NCI-H2107 (cell line): ENCODE data around the gene SPDYE3.
"Not testable (repeated sequence)": the region's sequence is repeated elsewhere in the genome, so short reads cannot be mapped to it uniquely, and the experiment has no call there.

Experiments
- DNase-seq: peaks from one replicate; lab custom pipeline; 2025; lab: John Stamatoyannopoulos, UW

Gene SPDYE3

DNA sequence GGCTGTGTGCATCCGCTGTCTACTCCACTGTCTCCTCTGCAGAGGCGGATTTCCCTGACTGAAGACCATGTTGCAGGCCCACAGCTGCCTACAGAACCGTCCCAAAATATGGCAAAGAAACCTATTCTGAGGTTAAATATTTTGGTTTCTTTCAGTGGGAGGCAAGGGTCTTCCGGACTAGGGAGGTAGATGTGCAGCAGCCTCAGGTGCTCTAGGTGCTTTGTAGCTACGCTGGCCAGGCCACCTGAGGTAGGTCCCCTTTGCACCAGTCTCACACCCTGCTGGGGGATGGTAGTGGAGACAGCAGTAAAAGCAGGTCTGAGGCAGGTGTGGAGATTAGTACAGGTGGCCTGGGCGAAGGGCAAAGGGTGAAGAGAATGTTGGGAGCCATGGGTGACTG is 42.3 kb downstream of the SPDYE3 start:
- DNase-seq: no peak

DNA sequence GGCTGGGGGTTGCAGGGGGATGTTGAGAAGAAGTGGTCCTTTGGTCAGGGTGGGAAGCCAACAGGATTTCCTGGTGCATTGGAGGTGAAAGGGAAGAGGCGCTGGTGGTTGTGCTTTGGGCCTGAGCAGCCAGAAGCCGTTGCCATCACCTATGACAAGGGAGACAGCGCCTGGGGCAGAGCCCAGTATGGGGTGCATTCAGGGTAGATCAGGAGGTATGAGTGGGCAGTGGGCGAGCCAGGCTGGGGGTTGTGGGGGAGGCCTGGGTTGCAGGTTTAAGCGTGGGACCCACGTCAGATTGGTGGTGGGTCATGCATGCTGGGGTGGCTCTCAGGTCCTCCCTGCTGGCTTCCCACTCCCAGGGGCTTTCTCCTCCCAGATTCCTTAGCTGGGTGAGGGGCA is 44.2 kb downstream of the SPDYE3 start:
- DNase-seq: no peak

DNA sequence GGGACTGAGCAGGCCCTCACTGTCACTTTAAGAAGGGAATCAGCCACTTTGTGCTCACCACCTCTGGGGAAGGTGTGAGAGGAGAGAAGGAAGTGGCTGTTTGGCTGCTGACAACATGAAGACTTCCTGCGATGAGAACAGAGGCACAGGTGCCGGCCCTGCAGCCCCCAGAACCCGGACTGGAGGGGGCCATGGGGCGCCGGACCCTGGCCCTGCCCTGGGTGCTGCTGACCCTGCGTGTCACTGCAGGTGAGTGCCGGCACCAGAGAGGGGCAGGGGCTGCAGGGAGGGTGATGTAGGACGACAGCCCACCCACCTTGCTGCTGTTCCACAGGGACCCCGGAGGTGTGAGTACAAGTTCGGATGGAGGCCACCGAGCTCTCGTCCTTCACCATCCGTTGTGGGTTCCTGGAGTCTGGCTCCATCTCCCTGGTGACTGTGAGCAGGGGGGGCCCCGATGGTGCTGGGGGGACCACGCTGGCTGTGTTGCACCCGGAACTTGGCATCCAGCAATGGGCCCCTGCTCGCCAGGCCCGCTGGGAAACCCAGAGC is 44.8 kb downstream of the SPDYE3 start:
- not testable (repeated sequence) for DNase-seq

DNA sequence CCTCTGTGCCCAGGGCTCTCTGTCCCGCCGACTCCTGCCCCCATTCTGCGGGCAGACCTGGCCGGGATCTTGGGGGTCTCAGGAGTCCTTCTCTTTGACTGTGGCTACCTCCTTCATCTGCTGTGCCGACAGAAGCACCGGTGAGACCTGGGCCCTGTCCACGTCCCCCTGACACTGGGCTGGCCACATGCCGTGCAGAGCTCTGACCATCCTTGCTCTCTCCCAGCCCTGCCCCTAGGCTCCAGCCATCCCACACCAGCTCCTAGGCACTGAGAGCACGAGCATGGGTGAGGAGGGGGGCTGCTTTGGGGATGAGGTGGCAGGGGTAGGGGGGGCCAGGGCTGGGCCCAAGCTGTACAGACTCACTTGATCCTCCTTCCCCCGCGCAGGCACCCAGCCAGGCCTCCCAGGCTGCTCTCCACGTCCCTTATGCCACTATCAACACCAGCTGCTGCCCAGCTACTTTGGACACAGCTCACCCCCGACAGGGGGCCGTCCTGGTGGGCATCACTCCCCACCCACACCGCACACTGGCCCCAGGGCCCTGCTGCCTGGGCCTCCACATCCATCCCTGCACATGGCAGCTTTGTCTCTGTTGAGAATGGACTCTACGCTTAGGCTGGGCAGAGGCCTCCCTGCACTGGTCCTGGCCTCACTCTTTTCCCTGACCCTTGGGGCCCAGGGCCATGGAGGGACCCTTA is 45.6 kb downstream of the SPDYE3 start:
- no peak for DNase-seq

DNA sequence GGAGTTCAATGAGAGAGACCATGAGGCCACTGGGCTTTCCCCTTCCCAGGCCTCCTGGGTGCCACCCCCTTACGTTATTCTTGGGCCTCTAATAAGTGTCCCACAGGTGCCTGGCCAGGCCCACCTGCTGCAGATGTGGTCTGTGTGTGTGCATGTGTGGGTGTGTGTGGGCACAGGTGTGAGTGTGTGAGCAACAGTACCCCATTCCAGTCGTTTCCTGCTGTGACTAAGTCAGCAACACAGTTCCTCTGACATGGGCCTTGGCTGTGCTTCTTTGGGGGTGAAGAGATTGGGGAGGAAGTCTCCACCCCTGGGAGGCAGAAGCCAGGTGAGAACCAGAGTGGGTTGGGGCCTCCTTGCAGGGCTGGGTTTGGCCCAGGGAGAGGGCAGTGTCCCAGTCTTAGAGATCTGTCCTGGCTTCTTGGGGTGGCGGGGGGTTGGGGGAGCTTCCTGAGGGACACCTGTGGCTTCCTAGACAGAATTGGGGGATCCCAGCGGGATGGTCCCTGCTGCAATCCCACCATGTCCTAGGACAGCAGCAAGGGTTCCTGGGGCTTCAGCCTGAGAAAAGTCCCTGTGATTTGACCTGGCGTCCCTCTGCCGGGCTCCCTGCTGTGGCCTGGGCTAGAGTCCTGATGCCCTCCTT is 46.3 kb downstream of the SPDYE3 start:
- no peak for DNase-seq

DNA sequence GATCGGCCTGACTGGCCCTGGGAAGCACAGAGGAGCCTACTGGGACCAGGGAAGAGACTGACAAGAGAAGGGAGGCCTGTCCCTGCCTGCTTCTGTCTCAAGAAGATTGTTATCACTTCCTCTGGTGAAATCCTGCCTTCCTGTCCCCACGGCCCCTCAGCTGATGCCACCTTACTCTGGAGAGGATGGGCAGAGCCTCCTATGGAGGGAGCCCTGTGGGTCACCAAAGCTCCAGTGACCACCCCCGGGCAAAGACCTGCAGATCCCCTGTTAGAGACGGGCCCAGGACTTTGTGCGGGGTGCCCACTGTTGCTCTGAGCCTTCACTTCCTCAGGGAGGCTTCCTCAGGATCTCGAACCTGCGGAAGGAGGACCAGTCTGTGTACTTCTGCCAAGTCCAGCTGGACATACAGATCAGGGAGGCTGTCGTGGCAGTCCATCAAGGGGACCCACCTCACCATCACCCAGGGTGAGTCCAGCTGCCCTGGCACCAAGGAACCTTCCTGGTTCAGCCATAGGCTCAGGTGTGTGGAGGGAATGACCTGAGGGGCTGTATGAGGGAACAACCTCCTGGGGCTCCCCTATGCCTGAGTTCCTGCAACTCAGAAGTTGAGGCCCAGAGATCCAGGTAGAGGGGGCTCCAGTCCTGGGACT is 49.0 kb downstream of the SPDYE3 start:
- no peak for DNase-seq

DNA sequence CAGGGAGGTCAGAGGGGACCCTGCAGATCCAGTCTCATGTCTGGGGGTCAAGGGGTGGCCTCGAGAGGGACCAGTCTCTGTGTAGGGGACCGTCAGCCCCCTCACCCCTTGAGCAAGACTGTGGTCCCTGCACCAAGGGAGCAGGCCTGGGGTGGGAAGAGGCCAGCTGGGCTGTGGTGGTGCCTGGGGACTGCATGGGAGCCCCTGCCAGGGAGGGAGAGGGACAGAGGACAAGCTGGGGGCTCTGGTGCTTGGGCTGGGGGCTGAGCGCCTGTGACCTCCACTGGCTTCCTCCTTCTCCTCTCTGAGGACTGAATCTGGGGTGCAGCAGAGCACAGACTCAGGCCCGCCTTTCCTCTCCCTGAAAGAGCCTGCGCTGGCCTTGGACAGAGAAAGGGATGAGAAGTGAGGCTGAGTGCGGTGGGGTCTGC is 49.6 kb downstream of the SPDYE3 start:
- DNase-seq: no peak

DNA sequence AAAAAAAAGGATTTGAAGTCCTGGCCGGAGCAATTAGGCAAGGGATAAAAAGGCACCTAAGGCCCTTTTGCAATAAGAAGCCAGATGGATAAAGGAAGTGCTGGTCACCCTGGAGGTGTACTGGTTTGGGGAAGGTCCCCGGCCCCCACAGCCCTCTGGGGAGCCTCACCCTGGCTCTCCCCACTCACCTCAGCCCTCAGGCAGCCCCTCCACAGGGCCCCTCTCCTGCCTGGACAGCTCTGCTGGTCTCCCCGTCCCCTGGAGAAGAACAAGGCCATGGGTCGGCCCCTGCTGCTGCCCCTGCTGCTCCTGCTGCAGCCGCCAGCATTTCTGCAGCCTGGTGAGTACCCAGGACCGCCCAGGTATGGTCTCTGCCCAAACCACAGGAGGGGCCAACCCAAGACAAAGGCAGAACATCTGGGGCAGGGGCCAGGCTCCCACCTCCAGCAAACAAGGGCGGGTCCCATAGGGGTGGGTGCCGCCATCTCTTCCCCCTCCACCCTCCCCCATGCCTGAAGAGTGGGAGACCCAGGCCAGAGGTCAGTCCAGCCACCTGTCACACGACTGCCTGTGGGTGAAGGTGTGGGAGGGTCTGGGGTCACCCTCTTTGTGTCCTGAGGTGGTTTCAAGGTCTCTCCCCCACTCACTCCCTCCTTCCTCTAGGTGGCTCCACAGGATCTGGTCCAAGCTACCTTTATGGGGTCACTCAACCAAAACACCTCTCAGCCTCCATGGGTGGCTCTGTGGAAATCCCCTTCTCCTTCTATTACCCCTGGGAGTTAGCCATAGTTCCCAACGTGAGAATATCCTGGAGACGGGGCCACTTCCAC is 50.7 kb downstream of the SPDYE3 start, which contains the start of gene PILRB:
TSS of gene PILRB (plus strand) at position 91 of the 830 bp plus-strand sequence. CDS start at position 277, 186 bp downstream.
- DNase-seq: no peak

DNA sequence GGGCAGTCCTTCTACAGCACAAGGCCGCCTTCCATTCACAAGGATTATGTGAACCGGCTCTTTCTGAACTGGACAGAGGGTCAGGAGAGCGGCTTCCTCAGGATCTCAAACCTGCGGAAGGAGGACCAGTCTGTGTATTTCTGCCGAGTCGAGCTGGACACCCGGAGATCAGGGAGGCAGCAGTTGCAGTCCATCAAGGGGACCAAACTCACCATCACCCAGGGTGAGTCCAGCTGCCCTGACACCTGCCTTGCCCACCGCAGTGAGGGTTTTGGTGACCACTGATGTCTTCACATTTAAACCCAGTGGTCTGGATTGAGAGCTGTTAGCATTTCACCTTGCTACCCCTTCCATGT is 51.3 kb downstream of the SPDYE3 start:
- no peak for DNase-seq

DNA sequence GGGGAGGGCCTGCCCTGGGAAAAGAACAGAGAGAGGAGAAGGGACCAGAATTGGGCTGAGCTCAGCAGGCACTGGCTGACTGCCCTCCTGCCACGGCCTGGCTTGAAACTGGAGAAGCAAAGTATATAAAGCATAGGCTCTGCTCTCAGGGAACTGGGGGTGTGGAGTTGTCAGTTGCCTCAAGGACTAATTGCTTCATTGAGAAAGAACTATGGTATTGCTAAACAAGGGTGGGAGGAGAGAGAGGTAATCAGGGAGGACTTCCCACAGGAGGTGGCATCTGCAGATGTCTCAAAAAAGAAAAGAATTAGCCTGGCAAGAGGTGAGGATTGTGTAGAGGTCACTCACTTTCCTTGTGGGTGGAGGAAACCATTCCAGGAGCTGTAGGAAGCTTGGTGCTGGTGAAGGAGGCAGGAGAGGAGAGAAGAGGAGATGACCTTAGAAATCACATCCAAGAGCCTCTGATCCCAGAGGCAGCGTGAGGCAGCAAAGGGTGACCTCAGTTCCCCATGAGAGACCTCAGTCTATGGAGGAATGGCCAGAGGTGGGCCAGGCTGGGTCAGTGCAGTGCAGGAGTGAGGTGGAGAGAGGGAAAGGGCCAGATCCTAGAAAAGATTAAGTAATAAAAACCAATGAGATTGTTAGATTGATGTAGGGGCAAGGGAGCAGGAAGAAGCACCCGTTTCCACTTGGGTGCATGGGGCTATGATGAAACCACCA is 52.8 kb downstream of the SPDYE3 start:
- no peak for DNase-seq

DNA sequence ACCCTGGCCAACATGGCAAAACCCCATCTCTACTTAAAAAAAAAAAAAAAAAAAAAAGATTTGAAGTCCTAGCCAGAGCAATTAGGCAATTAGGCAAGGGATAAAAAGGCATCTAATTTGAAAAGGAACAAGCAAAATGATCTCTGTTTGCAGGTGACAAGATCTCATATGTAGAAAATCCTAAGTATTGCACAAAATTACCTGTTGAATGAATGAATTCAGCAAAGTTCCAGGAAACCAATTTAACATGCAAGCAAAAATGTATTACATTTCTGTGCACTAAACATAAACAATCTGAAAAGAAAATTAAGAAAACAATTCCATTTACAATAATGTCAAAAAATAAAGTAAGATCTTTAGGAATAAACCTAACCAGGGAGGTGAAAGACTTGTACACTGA is 55.6 kb downstream of the SPDYE3 start:
- no peak for DNase-seq

DNA sequence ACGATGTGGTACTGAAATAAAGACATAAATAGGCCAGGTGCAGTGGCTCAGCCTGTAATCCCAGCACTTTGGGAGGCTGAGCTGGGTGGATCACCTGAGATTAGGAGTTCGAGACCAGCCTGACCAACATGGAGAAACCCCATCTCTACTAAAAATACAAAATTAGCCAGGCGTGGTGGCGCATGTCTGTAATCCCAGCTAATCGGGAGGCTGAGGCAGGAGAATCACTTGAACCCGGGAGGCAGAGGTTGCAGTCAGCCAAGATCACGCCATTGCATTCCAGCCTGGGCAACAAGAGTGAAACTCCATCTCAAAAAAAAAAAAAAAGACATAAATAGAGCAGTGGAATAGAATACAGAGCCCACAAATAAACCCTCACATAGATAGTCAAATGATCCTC is 56.3 kb downstream of the SPDYE3 start:
- DNase-seq: not testable (repeated sequence)

DNA sequence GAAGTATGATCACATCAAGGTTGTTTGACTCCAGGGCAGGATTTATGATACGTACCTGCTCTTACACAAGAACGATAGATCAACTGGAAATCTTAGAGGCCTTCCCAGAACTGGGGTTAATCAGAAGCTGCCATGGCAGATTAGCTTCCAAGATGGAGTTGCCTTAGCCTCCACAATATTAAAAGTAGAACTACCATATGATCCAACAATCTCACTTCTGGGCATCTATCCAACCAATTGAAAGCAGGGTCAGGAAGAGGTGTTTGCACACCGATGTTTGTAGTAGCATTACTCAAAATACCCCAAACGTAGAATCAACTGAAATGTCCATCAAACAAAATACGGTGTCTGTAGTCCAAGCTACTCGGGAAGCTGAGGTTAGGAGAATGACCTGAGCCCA is 57.0 kb downstream of the SPDYE3 start:
- DNase-seq: no peak

DNA sequence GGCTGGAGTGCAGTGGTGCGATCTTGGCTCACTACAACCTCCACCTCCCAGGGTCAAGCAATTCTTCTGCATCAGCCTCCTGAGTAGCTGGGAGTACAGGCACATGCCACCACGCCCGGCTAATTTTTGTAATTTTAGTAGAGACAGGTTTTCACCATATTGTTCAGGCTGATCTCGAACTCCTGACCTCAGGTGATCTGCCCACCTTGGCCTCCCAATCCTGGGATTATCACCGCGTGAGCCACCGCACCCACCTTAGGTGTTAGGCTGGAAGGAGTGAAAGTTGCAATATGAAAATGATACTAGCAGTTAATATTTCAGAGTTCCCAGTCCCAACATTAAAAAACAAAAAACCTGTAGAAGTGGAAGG is 58.5 kb downstream of the SPDYE3 start:
- not testable (repeated sequence) for DNase-seq

DNA sequence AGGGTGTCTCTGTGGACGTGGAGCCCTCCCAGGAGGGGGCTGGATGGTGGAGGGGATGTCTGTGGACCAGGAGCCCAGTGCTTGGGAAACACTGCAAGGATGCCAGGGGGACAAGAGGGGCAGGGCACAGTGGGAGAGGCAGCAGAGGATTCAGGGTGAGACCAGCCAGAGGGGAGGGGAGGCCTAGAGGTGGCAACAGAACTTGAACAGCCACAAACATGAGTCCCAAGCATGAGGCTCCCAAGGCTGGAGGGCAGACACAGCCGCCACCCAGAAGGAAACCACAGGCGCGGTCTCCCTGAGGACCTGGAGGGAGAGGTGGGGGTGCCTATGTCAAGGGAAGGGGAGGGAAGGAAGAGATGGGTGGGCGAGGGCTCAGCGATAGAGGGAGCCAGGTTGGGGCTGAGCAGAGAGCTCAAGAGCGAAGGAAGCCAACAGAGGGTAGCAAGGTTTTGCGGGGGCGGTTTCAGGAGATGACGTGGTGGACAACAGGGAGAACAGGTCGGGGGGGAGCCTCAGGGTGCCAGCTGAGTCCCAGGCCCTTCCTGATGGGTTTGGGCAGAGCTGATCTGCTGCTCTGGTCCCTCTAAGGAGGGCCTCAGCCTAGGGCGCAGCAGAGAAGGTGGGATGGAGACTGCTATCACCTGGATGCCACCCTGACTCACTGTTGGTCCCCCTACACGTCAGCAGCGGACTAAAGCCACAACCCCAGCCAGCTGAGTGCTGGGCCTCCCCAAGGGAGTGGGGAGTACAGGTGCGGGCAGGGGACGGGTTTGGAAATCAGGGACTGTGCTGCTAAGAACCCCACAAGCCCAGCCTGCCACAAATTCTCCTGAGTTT is 59.1 kb downstream of the SPDYE3 start:
- no peak for DNase-seq

DNA sequence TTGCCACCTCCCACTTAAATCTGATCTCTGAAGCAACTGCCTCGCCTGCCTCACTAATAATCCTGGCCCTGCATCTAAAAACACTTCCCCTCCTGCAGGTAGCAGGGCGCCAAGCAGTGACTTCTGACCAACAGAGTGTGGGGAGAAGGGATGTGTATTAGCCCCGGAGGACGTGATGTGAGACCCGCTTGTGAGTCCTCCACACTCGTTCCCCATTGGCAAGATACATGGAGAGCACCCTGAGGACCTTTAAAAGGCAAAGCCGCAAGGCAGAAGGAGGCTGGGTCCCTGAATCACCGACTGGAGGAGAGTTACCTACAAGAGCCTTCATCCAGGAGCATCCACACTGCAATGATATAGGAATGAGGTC is 59.7 kb downstream of the SPDYE3 start:
- no peak for DNase-seq

DNA sequence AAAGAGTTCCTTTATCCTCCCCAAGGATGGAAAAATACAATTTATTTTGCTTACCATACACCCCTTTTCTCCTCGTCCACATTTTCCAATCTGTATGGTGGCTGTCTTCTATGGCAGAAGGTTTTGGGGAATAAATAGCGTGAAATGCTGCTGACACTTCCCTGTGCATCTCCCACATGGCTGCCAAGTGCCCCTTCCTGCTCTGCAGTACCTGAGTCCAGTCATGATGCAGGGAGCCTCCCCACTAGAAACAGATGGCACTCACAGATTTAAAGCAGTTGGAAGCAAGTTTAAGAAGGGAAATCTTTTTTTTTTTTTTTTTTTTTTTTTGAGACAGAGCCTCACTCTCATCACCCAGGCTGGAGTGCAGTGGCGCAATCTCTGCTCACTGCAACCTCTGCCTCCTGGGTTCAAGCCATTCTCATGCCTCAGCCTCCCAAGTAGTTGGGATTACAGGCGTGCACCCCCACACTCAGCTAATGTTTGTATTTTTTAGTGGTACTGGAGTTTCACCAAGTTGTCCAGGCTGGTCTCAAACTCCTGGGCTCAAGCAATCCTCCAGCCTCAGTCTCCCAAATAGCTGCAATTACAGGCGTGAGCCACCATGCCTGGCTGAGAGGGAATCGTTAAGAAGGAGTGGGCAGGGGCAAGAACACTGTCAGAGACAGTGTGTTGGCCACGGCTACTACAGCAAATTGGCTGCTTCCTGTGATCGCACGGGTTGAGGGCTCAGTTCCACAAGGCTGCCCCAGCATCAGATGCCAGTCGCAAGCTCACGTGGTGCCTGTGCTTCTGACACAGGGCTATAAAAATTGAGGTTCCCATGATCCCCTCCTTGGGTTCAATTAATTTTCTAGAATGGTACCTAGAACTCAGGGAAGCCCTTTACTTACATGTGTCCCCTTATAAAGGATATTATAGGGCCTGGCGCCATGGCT is 60.4 kb downstream of the SPDYE3 start:
- DNase-seq: no peak

DNA sequence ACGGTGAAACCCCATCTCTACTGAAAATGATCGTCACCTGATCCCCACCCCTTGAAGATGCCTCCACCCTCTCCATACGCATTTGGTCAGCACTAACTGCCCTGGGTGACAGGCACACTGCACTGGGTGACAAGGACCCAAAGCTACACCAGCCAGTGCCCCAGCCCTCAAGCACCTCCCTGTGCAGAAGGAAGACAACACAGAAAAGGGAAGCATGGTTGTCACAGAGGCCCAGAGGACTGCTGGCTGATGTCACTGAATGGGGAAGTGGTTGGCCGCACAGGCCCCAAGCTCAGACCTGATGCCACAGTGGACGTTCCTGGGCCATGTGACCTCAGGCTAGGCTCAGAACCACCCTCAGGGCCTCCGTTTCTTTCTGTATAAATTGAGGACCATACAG is 61.6 kb downstream of the SPDYE3 start:
- no peak for DNase-seq

DNA sequence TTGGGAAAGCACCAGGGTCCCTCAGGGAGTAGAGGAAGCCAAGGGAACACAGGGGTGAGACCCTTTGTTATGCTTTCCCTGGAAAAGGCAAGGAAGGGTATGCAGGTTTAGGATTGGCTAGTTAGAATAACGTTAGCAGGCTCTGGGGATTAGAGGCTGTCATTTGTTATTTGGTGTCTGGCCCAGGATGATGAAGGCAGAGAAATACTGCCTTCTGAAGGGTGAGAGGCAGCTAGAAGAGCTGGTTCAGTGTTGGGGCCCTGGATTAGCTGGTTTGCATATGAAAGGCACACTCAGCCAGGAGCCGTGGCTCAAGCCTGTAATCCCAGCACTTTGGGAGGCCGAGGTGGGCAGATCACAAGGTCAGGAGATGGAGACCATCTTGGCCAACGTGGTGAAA is 62.8 kb downstream of the SPDYE3 start:
- DNase-seq: no peak

DNA sequence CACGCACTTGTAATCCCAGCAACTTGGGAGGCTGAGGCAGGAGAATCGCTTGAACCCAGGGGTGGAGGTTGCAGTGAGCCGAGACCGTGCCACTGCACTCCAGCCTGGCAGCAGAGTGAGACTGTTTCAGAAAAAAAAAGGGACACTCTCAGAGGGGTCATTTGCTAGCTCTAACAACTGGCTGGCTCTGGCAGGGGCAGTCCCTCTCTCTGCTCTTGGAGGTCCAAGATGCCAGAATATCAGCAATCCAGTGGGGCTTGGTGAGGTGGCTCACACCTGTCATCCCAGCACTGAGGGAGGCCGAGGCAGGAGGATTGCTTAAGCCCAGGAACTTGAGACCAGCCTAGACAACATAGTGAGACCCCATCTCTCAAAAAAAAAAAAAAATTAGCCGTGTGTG is 63.2 kb downstream of the SPDYE3 start:
- no peak for DNase-seq
